Suprapubic skin (tissue), 4 donors: ENCODE data around the gene EHD4.

Source experiments
- EP300 ChIP-seq: sonication (generic); formaldehyde crosslinking; IDR thresholded peaks from one replicate; pipeline ENCODE4 v1.6.1; 2017; ENCODE audit warnings: antibody characterized with exemption
- POLR2A ChIP-seq, 2 donors: fragments of 450-650 bp; IDR thresholded peaks; one replicate each; pipeline ENCODE4 v1.6.1; 2017; ENCODE audit warnings: antibody characterized with exemption in 2 of 2, mild to moderate bottlenecking in 2 of 2, moderate library complexity in 2 of 2
- POLR2AphosphoS5 ChIP-seq, 3 donors: sonication (generic); formaldehyde crosslinking; IDR thresholded peaks; one replicate each; pipeline ENCODE4 v1.6.1; 2017; ENCODE audit warnings: antibody characterized with exemption in 3 of 3
- TF ChIP-seq, protein P1 (sequence below), 2 donors: fragments of 200-600 bp in 1 of 2; fragments of 450-650 bp in 1 of 2; sonication (generic) in 1 of 2; IDR thresholded peaks; one replicate each; pipeline ENCODE4 v1.5.1; 2016 to 2019; ENCODE audit warnings: antibody characterized with exemption in 2 of 2, mild to moderate bottlenecking in 1 of 2, moderate library complexity in 1 of 2

- TF ChIP-seq, protein P1, sequence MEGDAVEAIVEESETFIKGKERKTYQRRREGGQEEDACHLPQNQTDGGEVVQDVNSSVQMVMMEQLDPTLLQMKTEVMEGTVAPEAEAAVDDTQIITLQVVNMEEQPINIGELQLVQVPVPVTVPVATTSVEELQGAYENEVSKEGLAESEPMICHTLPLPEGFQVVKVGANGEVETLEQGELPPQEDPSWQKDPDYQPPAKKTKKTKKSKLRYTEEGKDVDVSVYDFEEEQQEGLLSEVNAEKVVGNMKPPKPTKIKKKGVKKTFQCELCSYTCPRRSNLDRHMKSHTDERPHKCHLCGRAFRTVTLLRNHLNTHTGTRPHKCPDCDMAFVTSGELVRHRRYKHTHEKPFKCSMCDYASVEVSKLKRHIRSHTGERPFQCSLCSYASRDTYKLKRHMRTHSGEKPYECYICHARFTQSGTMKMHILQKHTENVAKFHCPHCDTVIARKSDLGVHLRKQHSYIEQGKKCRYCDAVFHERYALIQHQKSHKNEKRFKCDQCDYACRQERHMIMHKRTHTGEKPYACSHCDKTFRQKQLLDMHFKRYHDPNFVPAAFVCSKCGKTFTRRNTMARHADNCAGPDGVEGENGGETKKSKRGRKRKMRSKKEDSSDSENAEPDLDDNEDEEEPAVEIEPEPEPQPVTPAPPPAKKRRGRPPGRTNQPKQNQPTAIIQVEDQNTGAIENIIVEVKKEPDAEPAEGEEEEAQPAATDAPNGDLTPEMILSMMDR (IDR thresholded peaks at IDR 0.05) = no peak
- TF ChIP-seq POLR2A (IDR thresholded peaks at IDR 0.05) (no peak), POLR2AphosphoS5 (IDR thresholded peaks at IDR 0.05) (no peak), EP300 (no peak)
Observed at GRCh38 chr15:41913256-41913655, 59.1 kb downstream of the EHD4 start.
